RWPE2 (cell line): ENCODE results near the gene FOXL3.

Experiments
- ATAC-seq: fragments of 200-7000 bp; cut with Tn5 transposase; 3 replicates; pipeline ENCODE4 v1.9.1; 2021; ENCODE audit warnings: low read depth
- DNase-seq: peaks from one replicate; pipeline ENCODE4 v3.0.0-alpha.2; 2020; ENCODE audit warnings: low spot score
- H3K27ac ChIP-seq: fragments of 450-650 bp; 2 replicates; pipeline ENCODE4 v1.5.1; 2017; ENCODE audit warnings: mild to moderate bottlenecking; ENCODE audit not compliant: poor library complexity, severe bottlenecking
- H3K27me3 ChIP-seq: fragments of 250-450 bp; sonication (Bioruptor Pico); 2 replicates; pipeline ENCODE4 v1.5.1; 2021; ENCODE audit warnings: mild to moderate bottlenecking, moderate library complexity; ENCODE audit not compliant: insufficient read depth, poor library complexity, severe bottlenecking
- H3K36me3 ChIP-seq: fragments of 250-450 bp; sonication (Bioruptor Pico); 2 replicates; pipeline ENCODE4 v1.5.1; 2020; ENCODE audit warnings: low read depth, mild to moderate bottlenecking, moderate library complexity
- H3K4me1 ChIP-seq: fragments of 250-450 bp; sonication (Bioruptor Pico); 2 replicates; pipeline ENCODE4 v1.5.1; 2021; ENCODE audit warnings: mild to moderate bottlenecking, moderate library complexity; ENCODE audit not compliant: insufficient read depth, poor library complexity, severe bottlenecking
- H3K4me3 ChIP-seq: fragments of 250-450 bp; sonication (Bioruptor Pico); 2 replicates; pipeline ENCODE4 v1.5.1; 2021; ENCODE audit warnings: mild to moderate bottlenecking, moderate library complexity; ENCODE audit not compliant: severe bottlenecking
- H3K9me3 ChIP-seq: fragments of 250-450 bp; sonication (Bioruptor Pico); 2 replicates; pipeline ENCODE4 v1.5.1; 2021; ENCODE audit warnings: mild to moderate bottlenecking, moderate library complexity; ENCODE audit not compliant: severe bottlenecking
- TF ChIP-seq, protein P1 (sequence below): fragments of 450-650 bp; IDR thresholded peaks from one replicate; pipeline ENCODE4 v1.5.1; 2017; ENCODE audit warnings: mild to moderate bottlenecking, moderate library complexity; ENCODE audit not compliant: poor library complexity, severe bottlenecking

The FOXL3 gene

GRCh38 chr7:265192-265997 lies 24.6 kb upstream of the FOXL3 start:
- TF ChIP-seq, protein P1, sequence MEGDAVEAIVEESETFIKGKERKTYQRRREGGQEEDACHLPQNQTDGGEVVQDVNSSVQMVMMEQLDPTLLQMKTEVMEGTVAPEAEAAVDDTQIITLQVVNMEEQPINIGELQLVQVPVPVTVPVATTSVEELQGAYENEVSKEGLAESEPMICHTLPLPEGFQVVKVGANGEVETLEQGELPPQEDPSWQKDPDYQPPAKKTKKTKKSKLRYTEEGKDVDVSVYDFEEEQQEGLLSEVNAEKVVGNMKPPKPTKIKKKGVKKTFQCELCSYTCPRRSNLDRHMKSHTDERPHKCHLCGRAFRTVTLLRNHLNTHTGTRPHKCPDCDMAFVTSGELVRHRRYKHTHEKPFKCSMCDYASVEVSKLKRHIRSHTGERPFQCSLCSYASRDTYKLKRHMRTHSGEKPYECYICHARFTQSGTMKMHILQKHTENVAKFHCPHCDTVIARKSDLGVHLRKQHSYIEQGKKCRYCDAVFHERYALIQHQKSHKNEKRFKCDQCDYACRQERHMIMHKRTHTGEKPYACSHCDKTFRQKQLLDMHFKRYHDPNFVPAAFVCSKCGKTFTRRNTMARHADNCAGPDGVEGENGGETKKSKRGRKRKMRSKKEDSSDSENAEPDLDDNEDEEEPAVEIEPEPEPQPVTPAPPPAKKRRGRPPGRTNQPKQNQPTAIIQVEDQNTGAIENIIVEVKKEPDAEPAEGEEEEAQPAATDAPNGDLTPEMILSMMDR, result no peak
- Histone ChIP-seq H3K36me3 (peaks cover 2% of the 10 kb centered on the region), H3K4me3 (no peak overlapping the region), H3K4me1 (peaks cover 6% of the 10 kb centered on the region), H3K27me3 (no peaks in the 10 kb centered on the region), H3K9me3 (peaks cover 13% of the 10 kb centered on the region), H3K27ac (no peak overlapping the region)
- DNase-seq (peak; percentile 33), ATAC-seq (peak; percentile 5; the same call in 1 of the 3 replicates)

DNA sequence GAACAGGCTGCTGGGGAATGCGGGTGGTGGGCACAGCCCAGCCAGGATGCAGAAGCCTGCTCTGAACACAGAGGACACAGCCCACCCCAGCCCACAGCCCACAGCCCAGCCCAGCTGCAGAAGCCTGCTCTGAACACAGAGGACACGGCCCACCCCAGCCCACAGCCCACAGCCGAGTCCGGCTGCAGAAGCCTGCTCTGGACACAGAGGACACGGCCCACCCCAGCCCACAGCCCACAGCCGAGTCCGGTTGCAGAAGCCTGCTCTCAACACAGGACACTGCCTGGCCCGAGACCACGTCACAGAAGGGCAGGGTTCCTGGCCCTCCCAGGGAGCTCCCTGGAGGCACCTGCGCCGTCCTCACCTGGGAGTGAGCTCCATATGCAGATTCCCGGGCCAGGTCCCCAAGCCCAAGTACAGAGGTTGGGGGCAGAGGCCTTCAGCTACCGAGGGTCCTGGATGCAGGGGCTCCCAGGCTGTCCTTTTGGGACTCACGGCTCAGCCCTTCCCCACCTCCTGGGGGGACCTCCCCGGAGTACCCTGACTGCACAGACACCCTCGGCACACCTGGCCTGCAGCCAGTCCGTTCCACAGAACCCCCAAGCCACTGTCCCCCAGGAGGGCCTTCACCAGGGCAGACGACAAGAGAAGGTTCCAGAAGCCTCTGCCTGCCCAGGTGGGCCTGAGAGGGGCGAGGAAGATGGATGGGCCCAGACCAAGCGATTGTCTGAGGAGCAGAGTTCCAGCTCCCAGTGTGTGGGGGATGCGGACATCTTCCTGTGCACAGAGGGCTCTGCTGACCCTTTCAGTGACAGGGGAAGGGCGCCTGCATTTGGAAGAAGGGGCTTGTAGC lies 23.7 kb upstream of the FOXL3 start:
- TF ChIP-seq, protein P1, result no peak
- H3K36me3 ChIP-seq, result no peaks in the 10 kb centered on the region
- DNase-seq (peak; percentile 57), ATAC-seq (peak; percentile 8; the same call in 1 of the 3 replicates)
- H3K27ac ChIP-seq, result no peak overlapping the region
- H3K4me1 ChIP-seq, result peaks cover 6% of the 10 kb centered on the region
- no peak overlapping the region for H3K4me3 ChIP-seq
- peaks cover 13% of the 10 kb centered on the region for H3K9me3 ChIP-seq
- no peaks in the 10 kb centered on the region for H3K27me3 ChIP-seq

GRCh38 chr7:266851-267840 lies 22.8 kb upstream of the FOXL3 start:
- H3K4me1 ChIP-seq, result peaks cover 6% of the 10 kb centered on the region
- peak; percentile 63 for DNase-seq
- no peak overlapping the region for H3K4me3 ChIP-seq
- TF ChIP-seq, protein P1, result peak; percentile 55
- H3K27ac ChIP-seq, result no peak overlapping the region
- ATAC-seq, result peak; percentile 21; the same call in 2 of the 3 replicates
- no peaks in the 10 kb centered on the region for H3K27me3 ChIP-seq
- H3K9me3 ChIP-seq, result peaks cover 4% of the 10 kb centered on the region
- no peaks in the 10 kb centered on the region for H3K36me3 ChIP-seq

- no peak overlapping the region for H3K4me3 ChIP-seq
- no peak overlapping the region for H3K27ac ChIP-seq
- no peaks in the 10 kb centered on the region for H3K36me3 ChIP-seq
- DNase-seq (peak; percentile 37), ATAC-seq (no peak)
- H3K4me1 ChIP-seq, result peaks cover 6% of the 10 kb centered on the region
- TF ChIP-seq, protein P1, result no peak
- H3K9me3 ChIP-seq, result no peaks in the 10 kb centered on the region
- no peaks in the 10 kb centered on the region for H3K27me3 ChIP-seq
Measured at GRCh38 chr7:268991-269390, 21.0 kb upstream of the FOXL3 start.
